ENCODE data around the gene CRACR2B.

GRCh38 chr11:867856-868358 lies 40.2 kb downstream of the CRACR2B start:
- TF ChIP-seq, protein P1, sequence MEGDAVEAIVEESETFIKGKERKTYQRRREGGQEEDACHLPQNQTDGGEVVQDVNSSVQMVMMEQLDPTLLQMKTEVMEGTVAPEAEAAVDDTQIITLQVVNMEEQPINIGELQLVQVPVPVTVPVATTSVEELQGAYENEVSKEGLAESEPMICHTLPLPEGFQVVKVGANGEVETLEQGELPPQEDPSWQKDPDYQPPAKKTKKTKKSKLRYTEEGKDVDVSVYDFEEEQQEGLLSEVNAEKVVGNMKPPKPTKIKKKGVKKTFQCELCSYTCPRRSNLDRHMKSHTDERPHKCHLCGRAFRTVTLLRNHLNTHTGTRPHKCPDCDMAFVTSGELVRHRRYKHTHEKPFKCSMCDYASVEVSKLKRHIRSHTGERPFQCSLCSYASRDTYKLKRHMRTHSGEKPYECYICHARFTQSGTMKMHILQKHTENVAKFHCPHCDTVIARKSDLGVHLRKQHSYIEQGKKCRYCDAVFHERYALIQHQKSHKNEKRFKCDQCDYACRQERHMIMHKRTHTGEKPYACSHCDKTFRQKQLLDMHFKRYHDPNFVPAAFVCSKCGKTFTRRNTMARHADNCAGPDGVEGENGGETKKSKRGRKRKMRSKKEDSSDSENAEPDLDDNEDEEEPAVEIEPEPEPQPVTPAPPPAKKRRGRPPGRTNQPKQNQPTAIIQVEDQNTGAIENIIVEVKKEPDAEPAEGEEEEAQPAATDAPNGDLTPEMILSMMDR (IDR thresholded peaks at IDR 0.05; ENCODE audit: control extremely low read depth in 1 of 3, insufficient read depth in 1 of 3, low read depth in 1 of 3, low read length in 3 of 3) = no peak
- TF ChIP-seq POLR2A (IDR thresholded peaks at IDR 0.05; ENCODE audit: control extremely low read depth in 1 of 2, low read depth in 2 of 2, low read length in 2 of 2) = peak in 1 of 2 experiments; percentile 45; a peak in 1 of 3 replicates
- TF ChIP-seq CHD2 (IDR thresholded peaks at IDR 0.05; ENCODE audit: low read length) = no peak
- no peak for TF ChIP-seq ATF2 (IDR thresholded peaks at IDR 0.05; ENCODE audit: low read length)
- TF ChIP-seq SRF (IDR thresholded peaks at IDR 0.05; ENCODE audit: low read depth, low read length) = no peak
- TF ChIP-seq PHF8 (conservative IDR thresholded peaks at IDR 0.05; ENCODE audit: low read depth, low read length) = no peak
- no peak for TF ChIP-seq EZH2 (IDR thresholded peaks at IDR 0.05; ENCODE audit: low read depth, low read length, severe bottlenecking)
- TF ChIP-seq POLR2AphosphoS5 (IDR thresholded peaks at IDR 0.05; ENCODE audit: low read depth, low read length) = peak; percentile 28; the same call in 1 of the 2 replicates
- TF ChIP-seq ZNF274 (IDR thresholded peaks at IDR 0.05; ENCODE audit: borderline replicate concordance, extremely low read depth, low read length) = no peak

Measured in H1 (cell line).